Liver (tissue), 9 donors: ENCODE data around the gene ASCL3. TPM values are rescaled to one million over a fixed set of nuclear protein-coding genes. Genes with fewer than 3 reads are reported as not detected.

ENCODE experiments used
- DNase-seq: peaks from one replicate; pipeline ENCODE4 v3.0.0-alpha.2; 2017; ENCODE audit warnings: low spot score
- H3K27ac ChIP-seq, 2 donors: one replicate each; pipeline ENCODE4 v1.7.0; 2013; ENCODE audit warnings: inconsistent platforms in 2 of 2, low read length in 2 of 2, control low read depth in 1 of 2, low read depth in 1 of 2, mild to moderate bottlenecking in 1 of 2
- H3K27me3 ChIP-seq, 4 donors: one replicate each; pipeline versions ENCODE4 v1.6.1 to v1.7.0; 2013; ENCODE audit warnings: low read length in 3 of 4, inconsistent platforms in 1 of 4, mild to moderate bottlenecking in 1 of 4, moderate library complexity in 1 of 4; ENCODE audit not compliant: control insufficient read depth in 4 of 4, insufficient read depth in 4 of 4
- H3K36me3 ChIP-seq, 4 donors: one replicate each; pipeline versions ENCODE4 v1.6.1 to v1.7.0; 2013; ENCODE audit warnings: low read length in 3 of 4, mild to moderate bottlenecking in 3 of 4, low read depth in 1 of 4, moderate library complexity in 1 of 4; ENCODE audit not compliant: control insufficient read depth in 4 of 4, insufficient read depth in 3 of 4
- H3K4me1 ChIP-seq, 4 donors: one replicate each; pipeline versions ENCODE4 v1.6.1 to v1.7.0; 2013; ENCODE audit warnings: low read length in 3 of 4, mild to moderate bottlenecking in 3 of 4, moderate library complexity in 1 of 4; ENCODE audit not compliant: control insufficient read depth in 4 of 4, insufficient read depth in 4 of 4
- H3K4me3 ChIP-seq, 3 donors: one replicate each; pipeline versions ENCODE4 v1.6.1 to v1.7.0; 2013; ENCODE audit warnings: low read length in 3 of 3, control low read depth in 1 of 3, low read depth in 1 of 3, mild to moderate bottlenecking in 1 of 3
- H3K9ac ChIP-seq, 2 donors: one replicate each; pipeline ENCODE4 v1.7.0; 2013; ENCODE audit warnings: low read length in 2 of 2, mild to moderate bottlenecking in 2 of 2, moderate library complexity in 2 of 2, control low read depth in 1 of 2, low read depth in 1 of 2
- H3K9me3 ChIP-seq, 4 donors: one replicate each; pipeline versions ENCODE4 v1.6.1 to v1.7.0; 2013; ENCODE audit warnings: low read length in 3 of 4; ENCODE audit not compliant: control insufficient read depth in 4 of 4
- EGR1 ChIP-seq, 2 donors: IDR thresholded peaks; 2 replicates each; pipeline ENCODE4 v1.6.1; 2016 to 2018; ENCODE audit warnings: antibody characterized with exemption in 2 of 2, low read depth in 2 of 2
- FOXA1 ChIP-seq: IDR thresholded peaks from 2 replicates; pipeline ENCODE4 v1.6.1; 2016; ENCODE audit warnings: antibody characterized with exemption
- FOXA2 ChIP-seq: IDR thresholded peaks from 2 replicates; pipeline ENCODE4 v1.6.1; 2016; ENCODE audit warnings: antibody characterized with exemption
- GABPA ChIP-seq, 2 donors: IDR thresholded peaks in 1 of 2; conservative IDR thresholded peaks in 1 of 2; 2 replicates each; pipeline ENCODE4 v1.6.1; 2016; ENCODE audit warnings: antibody characterized with exemption in 2 of 2, mild to moderate bottlenecking in 1 of 2, moderate library complexity in 1 of 2
- HNF4A ChIP-seq, 2 donors: conservative IDR thresholded peaks; 2 replicates each; pipeline ENCODE4 v1.6.1; 2016; ENCODE audit warnings: antibody characterized with exemption in 2 of 2, mild to moderate bottlenecking in 2 of 2
- JUND ChIP-seq, 2 donors: IDR thresholded peaks; 2 replicates each; pipeline ENCODE4 v1.6.1; 2016; ENCODE audit warnings: antibody characterized with exemption in 2 of 2
- NR2F2 ChIP-seq: IDR thresholded peaks from 2 replicates; pipeline ENCODE4 v1.6.1; 2016; ENCODE audit warnings: antibody characterized with exemption
- RAD21 ChIP-seq, 2 donors: IDR thresholded peaks; 2 replicates each; pipeline ENCODE4 v1.6.1; 2016; ENCODE audit warnings: antibody characterized with exemption in 2 of 2, mild to moderate bottlenecking in 2 of 2
- RXRA ChIP-seq, 2 donors: IDR thresholded peaks; 2 replicates each; pipeline ENCODE4 v1.6.1; 2017 to 2018; ENCODE audit warnings: antibody characterized with exemption in 2 of 2, mild to moderate bottlenecking in 1 of 2
- SP1 ChIP-seq: IDR thresholded peaks from 2 replicates; pipeline ENCODE4 v1.6.1; 2018; ENCODE audit warnings: antibody characterized with exemption, mild to moderate bottlenecking
- TAF1 ChIP-seq: conservative IDR thresholded peaks from 2 replicates; pipeline ENCODE4 v1.6.1; 2016; ENCODE audit warnings: antibody characterized with exemption, mild to moderate bottlenecking
- YY1 ChIP-seq: IDR thresholded peaks from 2 replicates; pipeline ENCODE4 v1.6.1; 2016; ENCODE audit warnings: antibody characterized with exemption, mild to moderate bottlenecking
- ZBTB33 ChIP-seq: IDR thresholded peaks from 2 replicates; pipeline ENCODE4 v1.6.1; 2016; ENCODE audit warnings: antibody characterized with exemption
- WGBS: extraction: QIAGEN DNeasy Blood & Tissue Kit; methylation state at CpG from one replicate; pipeline ENCODE4 v1.1.7; 2013; 5-methylcytosine and 5-hydroxymethylcytosine counted together
- polyA plus RNA-seq, 2 donors: library from polyadenylated mRNA; stranded (reverse) in 1 of 2; unstranded in 1 of 2; fragments of 200-250 nt in 1 of 2; fragments of >200 nt in 1 of 2; fragmentation: Nextera tagmentation in 1 of 2; extraction: Ambion mirVana in 1 of 2; gene quantifications; one replicate each; pipeline versions ENCODE4 v1.2.1 to v1.2.3, GENCODE V29; 2013 to 2015
- total RNA-seq, 2 donors: library from RNA; depleted of rRNA; stranded (reverse); fragments of >200 nt; gene quantifications; one replicate each; pipeline ENCODE4 v1.2.3, GENCODE V29; 2014
- TF ChIP-seq, protein P1 (sequence below): IDR thresholded peaks from 2 replicates; pipeline ENCODE4 v1.6.1; 2016; ENCODE audit warnings: antibody characterized with exemption
- TF ChIP-seq, protein P2 (sequence below): IDR thresholded peaks from 2 replicates; pipeline ENCODE4 v1.6.1; 2016; ENCODE audit warnings: antibody characterized with exemption
- TF ChIP-seq, protein P3 (sequence below): IDR thresholded peaks from 2 replicates; pipeline ENCODE4 v1.6.1; 2016; ENCODE audit warnings: antibody characterized with exemption, mild to moderate bottlenecking
- TF ChIP-seq, protein P4 (sequence below): fragments of 150-350 bp; IDR thresholded peaks from 2 replicates; pipeline ENCODE4 v1.5.1; 2017; ENCODE audit warnings: improper control_type of control experiment, low read depth, low read length; ENCODE audit not compliant: missing input control
- donor health status: healthy.
- donor health status: healthy.
- donor health status: healthy.
- donor health status: healthy.
- donor health status: healthy.

Gene ASCL3
- total and polyA plus RNA-seq, 4 donors: not detected

- no peaks in the 10 kb centered on the region for H3K36me3 ChIP-seq
- H3K4me3 ChIP-seq: peak overlapping the region; percentile 59 to 99 (median 74)
- H3K4me1 ChIP-seq: peaks cover 0 to 16% (median 12%) of the 10 kb centered on the region in 4 donors
- no peaks in the 10 kb centered on the region for H3K27me3 ChIP-seq
- WGBS: 3% methylated on average over 19 of the region's 19 CpGs
- H3K9me3 ChIP-seq: no peaks in the 10 kb centered on the region
- TF ChIP-seq, protein P1, sequence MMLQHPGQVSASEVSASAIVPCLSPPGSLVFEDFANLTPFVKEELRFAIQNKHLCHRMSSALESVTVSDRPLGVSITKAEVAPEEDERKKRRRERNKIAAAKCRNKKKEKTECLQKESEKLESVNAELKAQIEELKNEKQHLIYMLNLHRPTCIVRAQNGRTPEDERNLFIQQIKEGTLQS: no peak
- TF ChIP-seq HNF4A (conservative IDR thresholded peaks at IDR 0.05) (no peak), SP1 (no peak), JUND (IDR thresholded peaks at IDR 0.05) (no peak), EGR1 (IDR thresholded peaks at IDR 0.05; ENCODE audit: low read depth in 2 of 2) (no peak), NR2F2 (no peak), GABPA (IDR thresholded peaks at IDR 0.05 in 1 of 2, conservative IDR thresholded peaks at IDR 0.05 in 1 of 2) (no peak), YY1 (no peak), FOXA2 (no peak), RAD21 (IDR thresholded peaks at IDR 0.05) (no peak)
- TF ChIP-seq, protein P2, sequence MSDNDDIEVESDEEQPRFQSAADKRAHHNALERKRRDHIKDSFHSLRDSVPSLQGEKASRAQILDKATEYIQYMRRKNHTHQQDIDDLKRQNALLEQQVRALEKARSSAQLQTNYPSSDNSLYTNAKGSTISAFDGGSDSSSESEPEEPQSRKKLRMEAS: no peak
- TF ChIP-seq, protein P3, sequence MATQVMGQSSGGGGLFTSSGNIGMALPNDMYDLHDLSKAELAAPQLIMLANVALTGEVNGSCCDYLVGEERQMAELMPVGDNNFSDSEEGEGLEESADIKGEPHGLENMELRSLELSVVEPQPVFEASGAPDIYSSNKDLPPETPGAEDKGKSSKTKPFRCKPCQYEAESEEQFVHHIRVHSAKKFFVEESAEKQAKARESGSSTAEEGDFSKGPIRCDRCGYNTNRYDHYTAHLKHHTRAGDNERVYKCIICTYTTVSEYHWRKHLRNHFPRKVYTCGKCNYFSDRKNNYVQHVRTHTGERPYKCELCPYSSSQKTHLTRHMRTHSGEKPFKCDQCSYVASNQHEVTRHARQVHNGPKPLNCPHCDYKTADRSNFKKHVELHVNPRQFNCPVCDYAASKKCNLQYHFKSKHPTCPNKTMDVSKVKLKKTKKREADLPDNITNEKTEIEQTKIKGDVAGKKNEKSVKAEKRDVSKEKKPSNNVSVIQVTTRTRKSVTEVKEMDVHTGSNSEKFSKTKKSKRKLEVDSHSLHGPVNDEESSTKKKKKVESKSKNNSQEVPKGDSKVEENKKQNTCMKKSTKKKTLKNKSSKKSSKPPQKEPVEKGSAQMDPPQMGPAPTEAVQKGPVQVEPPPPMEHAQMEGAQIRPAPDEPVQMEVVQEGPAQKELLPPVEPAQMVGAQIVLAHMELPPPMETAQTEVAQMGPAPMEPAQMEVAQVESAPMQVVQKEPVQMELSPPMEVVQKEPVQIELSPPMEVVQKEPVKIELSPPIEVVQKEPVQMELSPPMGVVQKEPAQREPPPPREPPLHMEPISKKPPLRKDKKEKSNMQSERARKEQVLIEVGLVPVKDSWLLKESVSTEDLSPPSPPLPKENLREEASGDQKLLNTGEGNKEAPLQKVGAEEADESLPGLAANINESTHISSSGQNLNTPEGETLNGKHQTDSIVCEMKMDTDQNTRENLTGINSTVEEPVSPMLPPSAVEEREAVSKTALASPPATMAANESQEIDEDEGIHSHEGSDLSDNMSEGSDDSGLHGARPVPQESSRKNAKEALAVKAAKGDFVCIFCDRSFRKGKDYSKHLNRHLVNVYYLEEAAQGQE: no peak
- no peak for DNase-seq
- no peak overlapping the region for H3K27ac ChIP-seq
- H3K9ac ChIP-seq: no peak overlapping the region
Measured at GRCh38 chr11:8910649-8911026, 32.2 kb downstream of the ASCL3 start.

DNA sequence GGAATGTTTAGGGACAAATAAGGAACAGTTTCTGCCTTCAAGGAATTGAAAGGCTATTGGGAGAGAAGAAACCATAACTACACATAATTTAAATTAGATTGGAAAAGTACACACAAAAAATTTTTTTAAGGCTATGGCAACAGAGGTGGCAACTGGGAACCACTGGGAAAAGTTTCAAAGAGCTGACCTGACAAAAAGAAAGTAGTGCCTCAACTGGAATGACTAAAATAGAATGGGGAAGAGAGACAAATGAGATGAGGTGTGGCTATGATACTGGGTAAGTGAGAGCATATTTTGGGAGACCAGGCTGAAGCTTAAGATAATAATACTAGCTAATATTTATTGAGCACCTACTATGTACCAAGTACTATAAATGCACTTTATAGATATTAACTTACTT is 34.7 kb downstream of the ASCL3 start:
- no peak overlapping the region for H3K9ac ChIP-seq
- no peak overlapping the region for H3K4me3 ChIP-seq
- DNase-seq: no peak
- no peaks in the 10 kb centered on the region for H3K9me3 ChIP-seq
- no peak overlapping the region for H3K27ac ChIP-seq
- TF ChIP-seq SP1: no peak
- no peak for TF ChIP-seq EGR1 (IDR thresholded peaks at IDR 0.05; ENCODE audit: low read depth in 2 of 2)
- no peak for TF ChIP-seq ZBTB33
- TF ChIP-seq, protein P2: no peak
- no peak for TF ChIP-seq TAF1
- TF ChIP-seq, protein P3: no peak
- TF ChIP-seq FOXA1: no peak
- no peak for TF ChIP-seq GABPA (IDR thresholded peaks at IDR 0.05 in 1 of 2, conservative IDR thresholded peaks at IDR 0.05 in 1 of 2)
- no peak for TF ChIP-seq RAD21 (IDR thresholded peaks at IDR 0.05)
- TF ChIP-seq FOXA2: no peak
- TF ChIP-seq, protein P4, sequence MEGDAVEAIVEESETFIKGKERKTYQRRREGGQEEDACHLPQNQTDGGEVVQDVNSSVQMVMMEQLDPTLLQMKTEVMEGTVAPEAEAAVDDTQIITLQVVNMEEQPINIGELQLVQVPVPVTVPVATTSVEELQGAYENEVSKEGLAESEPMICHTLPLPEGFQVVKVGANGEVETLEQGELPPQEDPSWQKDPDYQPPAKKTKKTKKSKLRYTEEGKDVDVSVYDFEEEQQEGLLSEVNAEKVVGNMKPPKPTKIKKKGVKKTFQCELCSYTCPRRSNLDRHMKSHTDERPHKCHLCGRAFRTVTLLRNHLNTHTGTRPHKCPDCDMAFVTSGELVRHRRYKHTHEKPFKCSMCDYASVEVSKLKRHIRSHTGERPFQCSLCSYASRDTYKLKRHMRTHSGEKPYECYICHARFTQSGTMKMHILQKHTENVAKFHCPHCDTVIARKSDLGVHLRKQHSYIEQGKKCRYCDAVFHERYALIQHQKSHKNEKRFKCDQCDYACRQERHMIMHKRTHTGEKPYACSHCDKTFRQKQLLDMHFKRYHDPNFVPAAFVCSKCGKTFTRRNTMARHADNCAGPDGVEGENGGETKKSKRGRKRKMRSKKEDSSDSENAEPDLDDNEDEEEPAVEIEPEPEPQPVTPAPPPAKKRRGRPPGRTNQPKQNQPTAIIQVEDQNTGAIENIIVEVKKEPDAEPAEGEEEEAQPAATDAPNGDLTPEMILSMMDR: no peak
- TF ChIP-seq, protein P1: no peak
- no peak for TF ChIP-seq RXRA (IDR thresholded peaks at IDR 0.05)
- TF ChIP-seq NR2F2: no peak
- no peak for TF ChIP-seq YY1
- no peak for TF ChIP-seq JUND (IDR thresholded peaks at IDR 0.05)
- H3K27me3 ChIP-seq: no peaks in the 10 kb centered on the region
- peaks cover 0 to 14% (median 6%) of the 10 kb centered on the region in 4 donors for H3K4me1 ChIP-seq
- H3K36me3 ChIP-seq: no peaks in the 10 kb centered on the region
